IMR-90 (cell line): Measurements from ENCODE around the gene HAUS7.

Source experiments
- CTCF ChIP-seq: conservative IDR thresholded peaks from 2 replicates; pipeline ENCODE4 v1.5.1; 2012; ENCODE audit warnings: mild to moderate bottlenecking, low read depth, low read length, improper control_type of control experiment
- FOS ChIP-seq: fragments of 150-350 bp; IDR thresholded peaks from 2 replicates; pipeline ENCODE4 v1.6.1; 2016; ENCODE audit warnings: low read depth, low read length

- TF ChIP-seq CTCF (no peak), FOS (no peak)
Observed at GRCh38 chrX:153405426-153405825, 65.0 kb downstream of the HAUS7 start.
